HUES64 (cell line): Measurements from ENCODE around the gene AP1S1.
"Not testable (repeated sequence)": the region's sequence is repeated elsewhere in the genome, so short reads cannot be mapped to it uniquely, and the experiment has no call there.

Experiments
- H3K27ac ChIP-seq: 2 replicates; pipeline ENCODE4 v1.7.0; 2013; ENCODE audit warnings: low read depth, low read length, inconsistent platforms
- H3K27me3 ChIP-seq: 2 replicates; pipeline ENCODE4 v1.6.1; 2013; ENCODE audit warnings: mild to moderate bottlenecking, low read length; ENCODE audit not compliant: insufficient read depth
- H3K36me3 ChIP-seq: 2 replicates; pipeline ENCODE4 v1.6.1; 2013; ENCODE audit warnings: mild to moderate bottlenecking, low read length; ENCODE audit not compliant: insufficient read depth
- H3K4me1 ChIP-seq: 2 replicates; pipeline ENCODE4 v1.6.1; 2013; ENCODE audit warnings: mild to moderate bottlenecking, low read length, moderate library complexity; ENCODE audit not compliant: insufficient read depth
- H3K4me3 ChIP-seq: 2 replicates; pipeline ENCODE4 v1.5.1; 2013; ENCODE audit warnings: mild to moderate bottlenecking, low read length, moderate library complexity
- H3K9ac ChIP-seq: 2 replicates; pipeline ENCODE4 v1.6.1; 2013; ENCODE audit warnings: mild to moderate bottlenecking, low read depth, low read length
- H3K9me3 ChIP-seq: 2 replicates; pipeline ENCODE4 v1.6.1; 2013; ENCODE audit warnings: low read depth, low read length; ENCODE audit not compliant: insufficient read depth
- WGBS: fragments of 150-250, 120-280 bp; methylation state at CpG from one replicate; pipeline ENCODE4 v1.1.7; 2013; ENCODE audit warnings: missing lambda C conversion rate; 5-methylcytosine and 5-hydroxymethylcytosine counted together

The AP1S1 gene

DNA sequence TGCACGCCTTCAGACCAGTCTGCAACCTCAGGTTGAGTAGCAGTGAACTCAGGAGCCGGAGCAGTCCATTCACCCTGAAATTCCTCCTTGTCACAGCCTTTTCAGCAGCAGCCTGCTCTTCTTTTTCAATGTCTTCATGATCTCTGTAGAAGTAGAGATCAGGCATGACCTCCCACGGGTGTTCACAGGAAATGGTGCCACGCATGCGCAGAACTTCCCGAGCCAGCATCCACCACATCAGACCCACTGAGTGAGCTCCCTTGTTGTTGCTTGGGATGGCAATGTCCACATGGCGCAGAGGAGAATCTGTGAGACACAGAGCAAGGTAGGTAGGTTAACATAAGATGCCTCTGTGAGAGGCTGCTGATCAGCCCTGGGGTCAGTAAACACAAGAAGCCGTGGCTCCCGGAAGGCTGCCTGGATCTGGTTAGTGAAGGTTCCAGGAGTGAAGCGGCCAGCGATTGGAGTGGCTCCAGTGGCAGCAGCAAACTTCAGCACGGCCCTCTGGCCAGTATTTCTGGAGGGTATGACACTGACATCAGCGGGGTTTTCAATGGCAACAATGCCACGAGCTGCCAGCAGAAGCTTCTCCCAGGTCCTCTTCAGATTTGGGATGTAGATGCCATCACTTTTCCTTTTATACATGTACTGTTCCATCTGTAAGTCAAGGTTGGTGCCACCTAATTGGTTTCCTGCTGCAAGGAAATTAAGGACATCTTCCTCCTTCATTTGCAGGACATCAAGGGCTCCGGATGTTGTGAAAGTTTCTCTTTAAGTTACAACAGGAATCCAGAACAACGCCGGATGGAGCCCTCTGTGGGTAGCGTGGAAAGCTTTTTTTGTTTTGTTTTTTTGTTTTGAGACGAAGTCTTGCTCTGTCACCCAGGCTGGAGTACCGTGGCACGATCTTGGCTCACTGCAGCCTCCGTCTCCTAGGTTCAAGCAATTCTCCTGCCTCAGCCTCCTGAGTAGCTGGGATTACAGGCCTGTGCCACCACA lies 49.8 kb downstream of the AP1S1 start:
- 88% methylated on average over 22 of the region's 22 CpGs for WGBS
- not testable (repeated sequence) for H3K27ac ChIP-seq

GRCh38 chr7:101205901-101206664 lies 51.8 kb downstream of the AP1S1 start:
- H3K9me3 ChIP-seq, result no peaks in the 10 kb centered on the region
- no peak overlapping the region for H3K27ac ChIP-seq
- H3K27me3 ChIP-seq, result peaks cover 16% of the 10 kb centered on the region
- H3K9ac ChIP-seq, result no peak overlapping the region
- H3K4me1 ChIP-seq, result peaks cover 2% of the 10 kb centered on the region; the same call in 1 of the 2 replicates
- WGBS, result 93% methylated on average over 30 of the region's 32 CpGs
- peaks cover 20% of the 10 kb centered on the region for H3K36me3 ChIP-seq
- H3K4me3 ChIP-seq, result no peak overlapping the region

More for the DNA sequence above, 49.8 kb downstream of the AP1S1 start:
- not testable (repeated sequence) for H3K9me3 ChIP-seq, H3K4me3 ChIP-seq, H3K9ac ChIP-seq, H3K36me3 ChIP-seq
- H3K4me1 ChIP-seq, result peaks cover 10% of the 10 kb centered on the region
- peaks cover 16% of the 10 kb centered on the region for H3K27me3 ChIP-seq

DNA sequence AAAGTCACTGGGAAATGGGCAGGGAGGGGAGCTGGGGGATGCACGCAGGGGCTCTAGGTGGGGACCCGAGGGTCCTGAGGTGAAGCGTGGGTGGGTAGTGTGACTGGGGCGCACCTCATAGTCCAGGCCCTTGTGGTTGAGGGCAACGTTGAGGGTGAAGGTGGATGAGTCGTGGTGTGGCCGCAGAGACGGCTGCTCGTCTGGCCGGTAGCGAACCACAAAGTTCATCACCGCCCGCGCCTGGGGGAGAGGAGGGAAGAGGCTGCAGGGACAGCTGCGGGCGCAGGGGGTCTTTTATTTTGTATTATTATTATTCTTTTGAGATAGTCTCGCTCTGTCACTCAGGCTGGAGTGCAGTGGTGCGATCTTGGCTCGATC lies 52.4 kb downstream of the AP1S1 start:
- H3K36me3 ChIP-seq, result peaks cover 26% of the 10 kb centered on the region
- H3K27me3 ChIP-seq, result peaks cover 14% of the 10 kb centered on the region
- 94% methylated on average over 18 of the region's 19 CpGs for WGBS
- H3K9ac ChIP-seq, result no peak overlapping the region
- H3K4me3 ChIP-seq, result no peak overlapping the region
- H3K4me1 ChIP-seq, result no peaks in the 10 kb centered on the region
- H3K9me3 ChIP-seq, result no peaks in the 10 kb centered on the region
- H3K27ac ChIP-seq, result no peak overlapping the region

DNA sequence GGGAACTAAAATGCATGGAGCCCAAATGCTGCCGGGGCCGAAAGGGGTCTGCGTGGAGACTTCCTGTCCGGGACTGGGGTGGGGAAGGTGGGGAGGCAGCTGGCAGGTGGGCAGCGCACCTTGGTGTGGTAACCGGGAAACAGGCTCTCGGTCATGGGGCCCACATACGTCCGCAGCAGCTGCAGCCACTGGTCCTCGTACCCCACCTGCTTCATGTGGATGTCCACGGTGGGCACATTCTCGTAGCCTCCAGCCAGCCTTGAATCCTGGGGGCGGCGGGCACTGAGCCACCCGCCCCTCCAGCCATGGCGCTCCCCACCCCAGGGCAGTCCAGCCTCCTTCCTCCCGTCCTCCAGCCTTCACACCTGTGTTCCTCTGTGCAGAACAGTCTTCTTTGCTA lies 53.2 kb downstream of the AP1S1 start:
- H3K4me3 ChIP-seq, result no peak overlapping the region
- H3K4me1 ChIP-seq, result no peaks in the 10 kb centered on the region
- H3K9ac ChIP-seq, result no peak overlapping the region
- no peak overlapping the region for H3K27ac ChIP-seq
- H3K27me3 ChIP-seq, result peaks cover 5% of the 10 kb centered on the region
- peaks cover 31% of the 10 kb centered on the region for H3K36me3 ChIP-seq
- 92% methylated on average over 17 of the region's 17 CpGs for WGBS
- H3K9me3 ChIP-seq, result no peaks in the 10 kb centered on the region

DNA sequence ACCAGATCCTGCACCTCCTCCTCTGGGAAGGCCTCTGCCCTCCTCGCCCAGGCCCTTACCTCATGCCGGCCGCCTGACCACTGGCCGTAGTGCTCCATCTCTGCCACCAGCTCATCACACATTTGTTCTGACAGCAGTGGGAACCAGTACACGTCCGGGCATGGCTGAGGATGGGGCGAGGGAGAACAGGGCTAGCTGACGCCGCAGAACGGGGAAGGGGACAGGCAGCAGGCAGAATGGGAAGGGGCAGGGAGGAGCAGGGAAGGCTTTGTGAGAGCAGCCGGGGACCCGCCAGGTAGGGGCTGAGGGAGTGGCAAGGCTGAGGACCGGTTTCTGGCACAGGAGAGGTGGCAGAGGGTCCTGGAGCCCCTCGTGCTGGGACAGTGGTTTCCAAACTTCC lies 54.5 kb downstream of the AP1S1 start:
- H3K9me3 ChIP-seq, result no peaks in the 10 kb centered on the region
- H3K27me3 ChIP-seq, result no peaks in the 10 kb centered on the region
- no peak overlapping the region for H3K9ac ChIP-seq
- no peak overlapping the region for H3K27ac ChIP-seq
- no peaks in the 10 kb centered on the region for H3K4me1 ChIP-seq
- no peak overlapping the region for H3K4me3 ChIP-seq
- 96% methylated on average over 14 of the region's 14 CpGs for WGBS
- H3K36me3 ChIP-seq, result peaks cover 34% of the 10 kb centered on the region

DNA sequence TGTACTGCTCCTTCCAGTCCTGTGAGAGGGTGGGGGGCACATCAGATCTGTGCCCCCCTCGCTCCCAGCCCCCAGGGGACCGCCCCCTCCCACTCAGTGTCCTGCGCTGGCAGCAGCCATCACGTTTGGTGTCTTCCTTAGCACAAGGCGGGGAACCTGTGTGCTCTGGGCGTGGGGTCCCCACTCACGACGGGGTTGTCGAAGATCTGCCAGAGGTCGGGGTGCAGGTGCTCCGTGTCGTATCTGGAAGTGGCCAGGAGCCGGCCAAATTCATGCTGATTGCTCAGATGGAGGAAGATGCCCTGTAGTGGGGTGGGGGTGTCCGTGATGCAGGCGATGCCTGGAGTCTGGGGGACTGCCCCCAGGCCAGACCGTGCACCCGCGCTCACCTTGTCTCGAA lies 55.9 kb downstream of the AP1S1 start:
- no peaks in the 10 kb centered on the region for H3K9me3 ChIP-seq
- H3K9ac ChIP-seq, result no peak overlapping the region
- H3K4me3 ChIP-seq, result no peak overlapping the region
- no peaks in the 10 kb centered on the region for H3K27me3 ChIP-seq
- H3K36me3 ChIP-seq, result peaks cover 39% of the 10 kb centered on the region
- H3K27ac ChIP-seq, result no peak overlapping the region
- WGBS, result 93% methylated on average over 19 of the region's 19 CpGs
- H3K4me1 ChIP-seq, result no peaks in the 10 kb centered on the region
